PFSK-1 (cell line): ENCODE data around the gene ATP1B4.

Experiments used
- FOXP2 ChIP-seq: optimal IDR thresholded peaks from 2 replicates; pipeline ENCODE3; 2011; ENCODE audit warnings: borderline replicate concordance, control low read depth, inconsistent platforms; ENCODE audit not compliant: insufficient read depth; ENCODE audit errors: extremely low read length, extremely low read depth
- POLR2AphosphoS5 ChIP-seq: IDR thresholded peaks from 2 replicates; pipeline ENCODE4 v1.6.1; 2012; ENCODE audit warnings: low read depth, mild to moderate bottlenecking, control low read depth, low read length, moderate library complexity
- REST ChIP-seq, 2 experiments: IDR thresholded peaks; 2 replicates each; pipeline versions ENCODE4 v1.6.1 to v1.8.0; 2011 to 2012; ENCODE audit warnings: low read depth in 2 of 2, low read length in 2 of 2, control low read depth in 1 of 2, inconsistent platforms in 1 of 2, mild to moderate bottlenecking in 1 of 2, moderate library complexity in 1 of 2; ENCODE audit not compliant: insufficient read depth in 1 of 2
- SIN3A ChIP-seq: IDR thresholded peaks from 2 replicates; pipeline ENCODE4 v1.6.1; 2012; ENCODE audit warnings: mild to moderate bottlenecking, low read length, moderate library complexity, borderline replicate concordance; ENCODE audit not compliant: insufficient read depth
- TAF1 ChIP-seq: IDR thresholded peaks from 2 replicates; pipeline ENCODE4 v1.6.1; 2012; ENCODE audit warnings: low read length, control low read depth, borderline replicate concordance; ENCODE audit not compliant: insufficient read depth

The ATP1B4 gene

GRCh38 chrX:120428309-120428708 lies 66.4 kb downstream of the ATP1B4 start:
- no peak for TF ChIP-seq SIN3A
- no peak for TF ChIP-seq POLR2AphosphoS5
- TF ChIP-seq FOXP2, result no peak
- no peak for TF ChIP-seq REST (IDR thresholded peaks at IDR 0.05; ENCODE audit: insufficient read depth in 1 of 2, low read depth in 2 of 2, low read length in 2 of 2)
- TF ChIP-seq TAF1, result no peak

- no peak for TF ChIP-seq FOXP2
- no peak for TF ChIP-seq REST (IDR thresholded peaks at IDR 0.05; ENCODE audit: insufficient read depth in 1 of 2, low read depth in 2 of 2, low read length in 2 of 2)
- no peak for TF ChIP-seq SIN3A
- no peak for TF ChIP-seq TAF1
- TF ChIP-seq POLR2AphosphoS5, result no peak
These were observed 68.1 kb downstream of the ATP1B4 start for GRCh38 chrX:120429776-120430540.
